GM19043 (cell line): Measurements from ENCODE around the gene SHISA9.

Experiments used
- ATAC-seq: cut with Tn5 transposase; IDR thresholded peaks from one replicate; pipeline ENCODE4 v1.9.1; 2021; ENCODE audit warnings: low read depth; ENCODE audit not compliant: unreplicated experiment

Gene SHISA9

GRCh38 chr16:13062219-13062618 is 160.8 kb downstream of the SHISA9 start:
- ATAC-seq: no peak

- no peak for ATAC-seq
Observed at GRCh38 chr16:13063457-13063856, 162.1 kb downstream of the SHISA9 start.

- ATAC-seq: no peak
Observed at GRCh38 chr16:13064821-13065220, 163.4 kb downstream of the SHISA9 start.

DNA sequence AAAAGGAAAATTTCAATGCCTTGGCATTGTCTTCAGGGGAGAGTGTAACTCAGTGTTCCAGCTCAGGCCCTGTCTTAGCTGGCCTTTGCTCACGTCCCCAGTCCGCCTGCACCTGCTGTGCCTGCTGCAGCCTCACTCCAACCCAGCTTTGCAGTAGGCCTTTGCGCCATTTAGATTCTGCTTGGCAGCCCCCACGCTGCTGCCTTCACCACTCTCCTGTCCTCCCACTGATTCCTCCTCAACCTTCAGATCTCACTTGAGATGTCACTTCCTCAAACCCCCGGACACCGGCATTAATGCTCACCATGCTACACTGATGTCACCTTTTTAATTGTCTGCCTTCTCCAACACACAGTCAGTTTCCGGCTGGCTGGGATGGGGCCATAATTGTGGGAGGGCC is 166.2 kb downstream of the SHISA9 start:
- no peak for ATAC-seq

DNA sequence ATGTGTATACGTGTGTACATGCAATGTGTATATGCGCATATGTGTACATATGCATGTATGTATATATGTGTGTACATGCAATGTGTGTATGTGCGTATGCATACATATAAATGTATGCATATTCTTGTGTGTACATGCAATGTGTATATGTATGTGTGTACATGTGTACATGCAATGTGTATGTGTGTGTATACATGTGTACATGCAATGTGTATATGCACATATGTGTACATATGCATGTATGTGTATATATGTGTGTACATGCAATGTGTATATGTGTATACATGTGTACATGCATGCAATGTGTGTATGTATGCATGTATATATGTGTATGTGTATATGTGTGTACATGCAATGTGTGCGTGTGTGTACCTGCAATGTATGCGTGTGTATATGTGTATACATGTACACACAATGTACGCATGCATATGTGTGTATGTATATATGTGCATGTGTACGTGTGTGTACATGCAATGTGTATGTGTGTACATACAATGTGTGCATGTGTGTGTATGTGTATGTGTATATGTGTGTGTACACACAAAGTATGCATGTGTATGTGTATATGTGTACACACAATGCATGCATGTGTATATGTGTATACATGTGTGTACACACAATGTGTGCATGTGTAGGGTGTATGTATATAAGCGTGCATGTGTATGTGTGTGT is 167.7 kb downstream of the SHISA9 start:
- ATAC-seq: no peak

GRCh38 chr16:13070268-13070667 is 168.9 kb downstream of the SHISA9 start:
- ATAC-seq: no peak

GRCh38 chr16:13076878-13077277 is 175.5 kb downstream of the SHISA9 start:
- ATAC-seq: no peak

- no peak for ATAC-seq
Observed at GRCh38 chr16:13077816-13078215, 176.4 kb downstream of the SHISA9 start.

DNA sequence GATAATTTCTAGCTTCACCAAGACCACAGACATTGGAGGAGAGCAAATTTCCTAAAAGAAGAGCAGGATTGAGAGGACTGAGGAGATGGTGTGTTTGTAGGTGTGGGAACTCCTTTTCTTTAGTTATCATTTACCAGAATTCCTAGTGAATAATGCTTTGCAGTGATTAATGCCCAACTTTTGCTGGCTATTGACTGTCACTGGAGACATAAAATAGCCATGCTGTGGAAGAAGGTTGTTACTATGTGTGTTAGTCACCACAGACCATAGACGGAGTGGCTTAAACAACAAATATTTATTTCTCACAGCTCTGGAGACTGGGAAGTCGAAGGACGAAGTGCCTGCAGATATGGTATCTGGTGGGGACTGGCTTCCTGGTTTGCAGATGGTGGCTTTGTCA is 179.1 kb downstream of the SHISA9 start:
- ATAC-seq: no peak

GRCh38 chr16:13081825-13082331 is 180.5 kb downstream of the SHISA9 start:
- ATAC-seq: no peak

- no peak for ATAC-seq
Observed at GRCh38 chr16:13083681-13084080, 182.3 kb downstream of the SHISA9 start.

DNA sequence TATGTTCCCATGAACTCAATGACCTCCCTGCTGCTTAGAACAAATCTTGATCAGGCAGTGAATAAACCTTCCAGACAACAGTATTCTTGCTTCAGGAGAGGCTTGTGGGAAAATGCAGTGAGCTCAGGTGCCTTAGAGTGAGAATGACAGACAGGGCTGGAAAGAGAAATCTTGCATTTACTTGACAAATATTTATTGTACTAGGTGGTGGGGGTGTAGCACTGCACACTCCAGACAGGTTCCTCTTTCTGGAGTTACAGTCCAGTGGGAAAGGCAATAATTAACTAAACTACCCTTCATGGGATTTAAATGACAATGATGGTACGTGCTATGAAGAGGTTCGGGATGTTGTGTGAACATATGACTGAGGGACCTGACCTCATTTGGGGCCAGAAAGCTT is 182.9 kb downstream of the SHISA9 start:
- ATAC-seq: no peak

GRCh38 chr16:13093661-13094060 is 192.3 kb downstream of the SHISA9 start:
- ATAC-seq: no peak

DNA sequence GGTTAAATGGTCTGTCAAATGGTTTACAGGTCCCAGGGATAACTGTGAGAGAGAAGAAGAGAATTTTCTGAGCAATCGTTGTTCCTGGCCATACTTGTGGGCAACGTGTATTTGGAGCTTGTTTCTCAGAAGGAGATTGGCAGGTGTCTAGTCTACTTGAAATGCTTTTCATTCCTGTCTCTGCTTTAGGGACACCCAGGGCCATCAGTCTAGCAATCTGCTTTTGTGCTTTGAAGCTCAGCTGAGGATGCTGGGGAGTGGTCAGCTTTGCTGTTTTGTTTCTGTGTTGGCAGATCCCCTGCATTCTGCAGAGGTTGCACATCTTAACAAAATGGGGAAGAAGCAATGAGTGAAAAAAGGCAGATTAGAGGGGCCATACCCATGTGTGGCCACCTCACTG is 193.7 kb downstream of the SHISA9 start:
- no peak for ATAC-seq

DNA sequence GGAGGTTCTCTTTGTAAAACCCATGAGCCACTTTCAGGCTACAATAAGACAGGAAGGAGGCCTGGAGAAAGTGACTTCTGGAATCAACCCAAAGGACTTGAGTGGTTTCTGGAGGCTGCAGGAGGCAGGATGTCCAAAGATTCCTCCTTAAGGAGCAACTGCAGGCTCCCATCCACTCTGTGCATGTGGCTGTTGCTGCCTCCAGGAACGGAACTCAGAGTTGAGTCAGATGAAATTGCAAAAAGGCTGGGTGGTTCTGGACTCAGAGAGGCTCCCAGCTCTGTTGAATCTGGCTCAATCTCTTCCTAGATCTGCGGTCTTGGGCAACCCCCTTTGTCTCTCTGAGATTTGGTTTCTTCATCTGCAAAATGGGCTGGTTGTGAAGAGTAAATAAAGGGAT is 197.1 kb downstream of the SHISA9 start:
- ATAC-seq: no peak

GRCh38 chr16:13099822-13100221 is 198.4 kb downstream of the SHISA9 start:
- no peak for ATAC-seq

- no peak for ATAC-seq
Observed at GRCh38 chr16:13100970-13101369, 199.6 kb downstream of the SHISA9 start.

- no peak for ATAC-seq
Observed at GRCh38 chr16:13101828-13102227, 200.4 kb downstream of the SHISA9 start.

GRCh38 chr16:13102401-13102800 is 201.0 kb downstream of the SHISA9 start:
- ATAC-seq: no peak

DNA sequence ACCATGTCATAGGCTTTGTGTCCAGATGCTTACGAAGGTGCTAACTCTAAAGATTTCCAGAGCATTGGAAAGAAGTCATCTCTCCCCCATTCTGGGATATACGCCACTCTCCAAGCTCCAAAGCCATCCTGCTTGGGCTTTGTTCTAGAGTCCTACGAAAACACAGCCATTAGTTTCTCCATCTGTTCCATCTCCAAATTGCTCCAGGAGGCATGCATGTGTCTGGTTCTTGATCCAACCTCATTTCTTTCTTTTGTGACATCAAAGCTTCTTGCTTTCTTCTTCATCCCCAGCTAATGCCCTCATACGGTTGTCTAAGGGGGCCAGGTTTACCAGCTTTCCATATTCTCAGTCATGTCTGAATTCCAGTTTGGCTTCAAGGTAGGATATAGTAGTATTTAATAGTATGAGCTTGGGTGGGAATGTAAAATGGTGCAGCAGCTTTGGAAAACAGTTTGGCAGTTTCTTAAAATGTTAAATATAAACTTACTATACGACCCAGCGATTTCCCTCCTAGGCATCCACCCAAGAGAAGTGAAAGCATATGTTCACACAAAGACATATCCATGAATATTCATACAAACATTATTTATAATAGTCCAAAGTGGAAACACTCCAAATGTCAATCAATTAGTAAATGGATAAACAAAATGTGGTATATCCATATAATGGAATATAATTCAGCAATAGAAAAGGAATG is 202.6 kb downstream of the SHISA9 start:
- ATAC-seq: no peak

DNA sequence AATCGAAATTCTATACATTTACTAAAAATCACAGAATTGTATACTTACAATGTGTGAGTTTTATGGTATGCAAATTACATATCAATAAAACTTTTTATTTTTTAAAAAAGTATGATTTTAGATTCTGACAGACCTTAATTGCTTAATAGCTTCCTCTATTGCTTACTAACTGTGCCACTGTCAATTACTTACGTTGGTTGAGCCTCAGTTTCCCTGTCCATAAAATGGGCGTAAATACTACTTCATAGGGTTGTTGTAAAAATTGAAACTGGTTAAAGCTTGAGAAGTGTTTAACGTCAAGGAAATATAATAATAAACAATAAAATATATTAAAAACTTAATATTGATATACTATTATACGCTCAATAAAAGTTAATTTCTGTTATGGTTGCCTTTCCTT is 203.4 kb downstream of the SHISA9 start:
- ATAC-seq: no peak

DNA sequence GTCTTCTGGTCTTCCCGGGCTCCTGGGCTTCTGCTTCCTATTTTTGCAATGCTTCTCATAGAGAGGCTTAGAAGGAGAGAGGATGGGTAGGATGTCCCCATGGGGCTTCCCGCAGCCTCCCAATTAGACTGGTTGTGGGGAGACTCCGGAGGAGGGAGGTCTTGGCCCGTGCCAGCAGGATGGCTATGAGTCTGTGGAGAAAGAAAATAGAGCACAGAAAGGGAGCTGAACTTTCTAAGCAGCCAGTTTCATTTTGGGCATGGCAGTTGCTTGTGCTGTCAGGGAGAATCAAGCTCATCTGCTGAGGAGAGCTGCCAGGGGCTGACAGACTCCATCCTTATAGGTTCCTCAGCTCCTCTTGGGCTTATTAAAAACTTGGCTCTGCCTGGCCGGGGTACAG is 204.0 kb downstream of the SHISA9 start:
- no peak for ATAC-seq
